Left forelimb (tissue), 1 donor: ENCODE results near the gene PARD3B.

Source experiments
- DNase-seq: peaks from one replicate; pipeline ENCODE4 v3.0.0-alpha.2; 2018; ENCODE audit warnings: low spot score

The PARD3B gene

GRCh38 chr2:204950695-204951346 is 405.5 kb downstream of the PARD3B start:
- no peak for DNase-seq

GRCh38 chr2:204958371-204958770 is 413.1 kb downstream of the PARD3B start:
- no peak for DNase-seq

GRCh38 chr2:204964414-204964813 is 419.1 kb downstream of the PARD3B start:
- no peak for DNase-seq

- no peak for DNase-seq
Measured at GRCh38 chr2:204966245-204966644, 421.0 kb downstream of the PARD3B start.

- no peak for DNase-seq
Measured at GRCh38 chr2:204967199-204967960, 422.1 kb downstream of the PARD3B start.

GRCh38 chr2:204971206-204971907 is 426.1 kb downstream of the PARD3B start:
- DNase-seq, result no peak

- DNase-seq, result no peak
Measured at GRCh38 chr2:204972161-204972560, 426.9 kb downstream of the PARD3B start.

GRCh38 chr2:204972606-204973336 is 427.5 kb downstream of the PARD3B start:
- no peak for DNase-seq

- DNase-seq, result no peak
Measured at GRCh38 chr2:204973616-204974015, 428.3 kb downstream of the PARD3B start.

- DNase-seq, result no peak
Measured at GRCh38 chr2:204974487-204974886, 429.2 kb downstream of the PARD3B start.

GRCh38 chr2:204977914-204978313 is 432.6 kb downstream of the PARD3B start:
- DNase-seq, result no peak

- no peak for DNase-seq
Measured at GRCh38 chr2:204982303-204982702, 437.0 kb downstream of the PARD3B start.

- no peak for DNase-seq
Measured at GRCh38 chr2:204984518-204984917, 439.2 kb downstream of the PARD3B start.

- DNase-seq, result no peak
Measured at GRCh38 chr2:204986641-204987040, 441.4 kb downstream of the PARD3B start.

- no peak for DNase-seq
Measured at GRCh38 chr2:204988836-204989235, 443.6 kb downstream of the PARD3B start.

GRCh38 chr2:204989877-204990276 is 444.6 kb downstream of the PARD3B start:
- DNase-seq, result no peak

- no peak for DNase-seq
Measured at GRCh38 chr2:205001300-205001966, 456.2 kb downstream of the PARD3B start.

- no peak for DNase-seq
Measured at GRCh38 chr2:205002390-205002789, 457.1 kb downstream of the PARD3B start.

GRCh38 chr2:205003288-205003687 is 458.0 kb downstream of the PARD3B start:
- DNase-seq, result no peak

GRCh38 chr2:205010196-205010595 is 464.9 kb downstream of the PARD3B start:
- DNase-seq, result no peak

GRCh38 chr2:205011031-205011430 is 465.8 kb downstream of the PARD3B start:
- DNase-seq, result no peak

GRCh38 chr2:205012961-205013360 is 467.7 kb downstream of the PARD3B start:
- no peak for DNase-seq
